Measurements from ENCODE around the gene DACT3.

The DACT3 gene

GRCh38 chr19:46610851-46611770 lies 49.9 kb downstream of the DACT3 start:
- DNase-seq, result peak; percentile 72

GRCh38 chr19:46610413-46610775 lies 50.6 kb downstream of the DACT3 start:
- no peak for DNase-seq

DNA sequence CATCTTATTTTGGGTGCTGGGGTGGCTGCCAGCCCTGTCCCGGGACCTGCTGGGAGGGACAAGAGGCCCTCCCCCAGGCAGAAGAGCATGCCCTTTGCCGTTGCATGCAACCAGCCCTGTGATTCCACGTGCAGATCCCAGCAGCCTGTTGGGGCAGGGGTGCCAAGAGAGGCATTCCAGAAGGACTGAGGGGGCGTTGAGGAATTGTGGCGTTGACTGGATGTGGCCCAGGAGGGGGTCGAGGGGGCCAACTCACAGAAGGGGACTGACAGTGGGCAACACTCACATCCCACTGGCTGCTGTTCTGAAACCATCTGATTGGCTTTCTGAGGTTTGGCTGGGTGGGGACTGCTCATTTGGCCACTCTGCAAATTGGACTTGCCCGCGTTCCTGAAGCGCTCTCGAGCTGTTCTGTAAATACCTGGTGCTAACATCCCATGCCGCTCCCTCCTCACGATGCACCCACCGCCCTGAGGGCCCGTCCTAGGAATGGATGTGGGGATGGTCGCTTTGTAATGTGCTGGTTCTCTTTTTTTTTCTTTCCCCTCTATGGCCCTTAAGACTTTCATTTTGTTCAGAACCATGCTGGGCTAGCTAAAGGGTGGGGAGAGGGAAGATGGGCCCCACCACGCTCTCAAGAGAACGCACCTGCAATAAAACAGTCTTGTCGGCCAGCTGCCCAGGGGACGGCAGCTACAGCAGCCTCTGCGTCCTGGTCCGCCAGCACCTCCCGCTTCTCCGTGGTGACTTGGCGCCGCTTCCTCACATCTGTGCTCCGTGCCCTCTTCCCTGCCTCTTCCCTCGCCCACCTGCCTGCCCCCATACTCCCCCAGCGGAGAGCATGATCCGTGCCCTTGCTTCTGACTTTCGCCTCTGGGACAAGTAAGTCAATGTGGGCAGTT lies 51.2 kb downstream of the DACT3 start:
- DNase-seq, result peak; percentile 55

GRCh38 chr19:46608581-46609345 lies 52.2 kb downstream of the DACT3 start:
- no peak for DNase-seq

DNA sequence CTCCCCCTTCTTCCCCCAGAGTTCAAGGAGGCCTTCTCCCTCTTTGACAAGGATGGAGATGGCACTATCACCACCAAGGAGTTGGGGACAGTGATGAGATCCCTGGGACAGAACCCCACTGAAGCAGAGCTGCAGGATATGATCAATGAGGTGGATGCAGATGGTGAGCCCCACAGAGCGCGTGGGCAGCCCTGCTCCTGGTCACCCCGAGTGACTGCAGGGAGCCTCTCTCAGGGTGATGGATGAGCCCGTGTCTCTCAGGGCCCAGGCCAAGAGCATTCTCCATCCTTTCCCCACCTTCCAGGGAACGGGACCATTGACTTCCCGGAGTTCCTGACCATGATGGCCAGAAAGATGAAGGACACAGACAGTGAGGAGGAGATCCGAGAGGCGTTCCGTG lies 52.8 kb downstream of the DACT3 start:
- DNase-seq, result no peak

- DNase-seq, result no peak
Observed at GRCh38 chr19:46607448-46607841, 53.5 kb downstream of the DACT3 start.

DNA sequence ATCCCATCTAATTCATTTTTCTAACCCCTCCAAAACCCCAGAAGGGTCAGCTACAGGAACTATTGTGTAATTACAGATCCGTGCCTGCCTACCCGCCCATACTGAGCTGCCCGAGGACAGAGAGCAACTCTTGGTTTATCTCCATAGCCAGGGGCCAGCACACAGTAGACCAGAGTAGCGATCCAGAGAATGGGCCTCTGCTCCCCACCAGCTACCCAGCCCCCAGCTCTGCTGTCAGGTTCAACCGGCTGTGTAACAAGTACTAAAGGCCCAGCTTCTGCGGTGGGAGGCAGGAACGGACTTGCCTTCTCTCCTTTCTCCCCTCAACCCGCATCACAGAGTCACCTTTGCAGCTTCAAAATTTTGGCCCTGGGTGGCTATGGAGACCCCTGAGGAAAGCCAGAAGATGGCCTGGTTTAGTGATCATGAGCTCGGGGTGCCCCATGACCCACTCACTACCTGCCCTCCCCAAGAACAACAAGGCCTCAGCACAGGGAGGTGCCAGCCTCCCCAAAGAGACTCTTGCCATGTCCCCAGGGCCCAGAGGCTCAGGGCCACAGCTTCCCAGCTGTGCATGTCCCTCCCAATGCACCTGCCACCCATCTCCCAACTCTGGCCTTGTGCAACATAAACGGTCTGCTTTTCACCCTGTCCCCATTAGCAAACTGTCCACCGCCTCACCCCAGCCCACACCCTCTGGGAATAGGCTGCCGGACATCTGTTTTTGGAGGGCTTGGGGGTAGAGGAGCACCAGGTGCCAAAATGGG lies 54.1 kb downstream of the DACT3 start:
- DNase-seq, result no peak

DNA sequence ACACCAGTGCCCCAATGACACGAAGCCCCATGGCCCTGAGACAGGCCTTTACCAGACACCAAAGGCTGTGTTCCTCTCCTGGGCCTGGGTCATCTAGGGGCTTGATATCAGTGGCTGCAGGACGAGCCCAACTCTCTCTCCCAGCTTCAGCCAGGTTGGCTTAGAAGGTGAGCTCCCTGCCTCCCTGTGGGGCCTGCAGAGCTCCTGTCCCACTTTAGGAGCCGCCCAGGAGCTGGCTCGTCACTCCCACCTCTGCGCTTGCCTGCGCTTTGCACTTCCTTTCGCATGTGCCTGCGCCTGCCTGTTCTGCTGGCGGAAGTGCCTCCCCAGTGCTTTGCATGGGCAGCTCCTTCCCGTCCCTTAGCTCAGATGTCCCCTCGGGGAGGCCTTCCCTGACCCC lies 55.0 kb downstream of the DACT3 start:
- DNase-seq, result peak; percentile 52

DNA sequence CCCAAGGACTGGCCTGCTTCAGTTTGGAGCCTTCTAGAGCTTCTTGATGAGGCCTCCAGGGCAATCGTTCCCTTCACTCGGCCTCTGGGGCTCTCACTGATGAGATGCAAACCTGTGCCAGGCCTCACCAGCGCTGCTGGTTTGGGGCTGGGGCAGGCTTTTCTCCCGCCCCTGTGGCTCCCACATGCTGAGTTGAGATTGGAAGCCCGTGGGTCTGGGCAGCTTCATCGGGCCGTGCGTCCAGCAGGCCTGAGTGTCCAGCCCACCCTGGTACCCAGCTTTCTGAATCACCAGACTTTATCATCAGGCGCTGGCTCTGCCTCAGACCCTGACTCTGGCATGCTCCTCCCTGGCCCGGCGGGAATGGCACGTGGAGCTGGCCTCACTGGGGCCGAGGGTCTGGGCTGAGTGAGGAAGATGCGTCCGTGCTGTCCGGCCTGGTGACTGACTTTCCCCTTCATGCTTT lies 55.6 kb downstream of the DACT3 start:
- DNase-seq, result peak; percentile 51

GRCh38 chr19:46604781-46605355 lies 56.1 kb downstream of the DACT3 start:
- peak; percentile 48 for DNase-seq

DNA sequence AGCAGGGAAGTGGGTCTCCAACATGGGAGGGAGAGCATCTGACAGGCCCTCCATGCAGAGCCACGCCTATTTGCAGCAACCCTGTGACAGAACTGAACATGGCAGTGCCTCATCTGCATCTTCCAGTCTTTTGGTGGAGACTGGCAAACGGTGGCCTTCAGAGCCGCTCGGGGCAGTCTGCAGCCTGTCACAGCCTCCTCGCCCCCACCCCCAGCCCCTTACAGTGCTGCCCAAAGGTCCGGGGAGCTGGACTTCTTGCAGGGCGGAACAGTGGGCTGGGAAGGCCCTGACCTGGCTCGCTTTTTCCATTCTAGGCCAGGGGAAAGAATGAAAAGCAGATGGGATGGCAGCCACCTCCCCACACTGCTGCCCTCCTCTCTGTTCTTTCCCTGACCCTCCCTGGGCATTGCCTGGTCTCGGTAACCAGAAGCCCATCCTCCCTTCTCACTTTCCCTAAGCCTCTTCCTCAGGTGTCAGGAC lies 57.2 kb downstream of the DACT3 start:
- DNase-seq, result peak; percentile 57

DNA sequence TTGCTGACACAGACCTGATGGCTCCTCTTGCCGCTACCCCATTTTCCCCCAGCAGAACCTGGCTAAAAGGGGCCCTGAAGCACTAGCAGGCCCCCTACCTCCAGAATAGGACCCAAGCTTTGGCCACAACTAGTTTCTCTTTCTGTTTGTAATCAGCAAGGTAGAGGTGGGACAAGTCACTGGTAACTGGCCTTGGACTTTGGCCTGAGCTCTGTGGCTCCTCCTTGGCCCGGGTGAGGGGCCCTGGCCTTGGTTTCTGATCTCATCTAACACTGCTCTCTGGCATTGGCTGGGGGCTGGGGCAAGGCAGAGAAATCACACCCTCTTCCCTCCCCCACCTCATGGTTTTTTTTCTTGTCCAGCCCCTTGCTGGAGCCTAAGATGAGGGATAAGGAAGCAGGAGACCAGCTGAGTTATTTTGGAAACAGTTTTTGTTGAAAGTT lies 57.8 kb downstream of the DACT3 start:
- DNase-seq, result no peak

- peak; percentile 83 for DNase-seq
Observed at GRCh38 chr19:46602392-46603194, 58.4 kb downstream of the DACT3 start.

- DNase-seq, result peak; percentile 75
Observed at GRCh38 chr19:46601318-46602224, 59.4 kb downstream of the DACT3 start, which contains the start of gene CALM3. TSS of gene CALM3 (plus strand) at chr19:46601330. CDS start at chr19:46601435, 105 bp downstream.

DNA sequence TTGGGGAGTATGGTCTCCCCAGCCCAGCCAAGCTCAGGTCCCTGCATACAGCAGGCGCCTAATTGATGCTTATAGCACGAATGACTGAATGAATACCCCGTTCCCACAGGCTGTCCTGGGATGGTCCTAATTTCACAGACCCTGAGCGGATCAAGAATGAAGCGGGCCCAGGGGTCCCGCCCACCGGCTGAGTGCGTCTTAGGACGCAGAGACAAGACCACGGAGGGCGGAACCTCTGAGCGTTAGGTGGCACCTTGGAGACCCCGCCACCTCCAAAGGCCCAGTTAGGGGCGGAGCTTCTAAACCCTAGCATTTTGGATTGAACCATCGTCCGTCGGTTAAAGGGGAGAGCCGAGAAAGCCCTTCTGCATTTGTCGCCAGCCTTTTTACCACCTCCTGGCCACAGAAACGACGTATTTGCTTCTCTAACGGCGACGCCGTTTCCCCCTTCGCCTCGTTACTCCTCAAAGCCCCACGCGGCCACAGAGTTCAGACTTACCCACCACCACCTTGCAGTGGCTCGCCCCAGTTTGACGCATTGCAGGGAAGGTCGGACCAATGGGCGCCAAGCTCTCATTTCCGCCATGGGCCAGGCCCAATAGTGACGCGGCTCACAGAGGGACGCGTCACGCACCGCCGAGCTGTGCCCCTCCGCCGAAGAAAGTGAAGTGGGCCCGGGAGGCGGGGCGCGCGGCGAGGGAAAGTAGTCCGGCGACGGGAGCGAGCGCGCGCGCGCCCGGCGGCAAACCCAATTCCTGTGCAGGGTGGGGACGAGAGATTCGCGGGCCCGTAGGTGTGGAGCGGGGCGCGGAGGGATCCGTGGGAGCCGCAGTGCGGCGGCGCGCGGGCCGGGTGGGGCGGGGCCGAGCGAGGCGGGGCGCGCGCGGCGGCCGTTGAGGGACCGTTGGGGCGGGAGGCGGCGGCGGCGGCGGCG lies 60.3 kb downstream of the DACT3 start:
- peak; percentile 100 for DNase-seq

- DNase-seq, result peak; percentile 30
Observed at GRCh38 chr19:46599716-46600373, 61.1 kb downstream of the DACT3 start.

DNA sequence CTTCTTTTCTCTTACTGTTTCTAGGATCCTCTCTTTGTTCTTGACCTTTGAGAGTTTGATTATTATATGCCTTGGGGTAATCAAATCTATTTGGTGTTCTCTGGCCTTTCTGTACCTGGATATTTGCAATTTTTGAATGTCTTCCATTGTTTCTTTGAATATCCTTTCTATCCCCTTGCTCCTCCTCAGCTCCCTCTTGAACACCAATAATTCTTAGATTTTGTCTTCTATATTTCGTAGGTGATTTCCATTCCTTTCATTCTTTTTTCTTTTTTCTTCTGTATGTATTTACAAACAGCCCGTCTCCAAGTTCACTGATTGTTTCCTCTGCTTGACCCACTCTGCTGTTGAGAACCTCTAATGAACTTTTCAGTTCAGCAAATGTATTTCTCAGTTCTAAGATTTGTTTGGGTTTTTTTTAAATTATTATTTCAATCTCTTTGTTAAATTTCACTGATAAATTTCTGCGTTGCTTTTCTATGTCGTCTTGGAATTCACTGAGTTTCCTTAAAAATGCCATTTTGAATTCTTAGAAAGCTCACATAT lies 62.5 kb downstream of the DACT3 start:
- no peak for DNase-seq
